Endothelial cell of umbilical vein (primary cell): ENCODE measurements around the gene PRKCD. TPM values are rescaled to one million over a fixed set of nuclear protein-coding genes. Genes with fewer than 3 reads are reported as not detected.

Experiments used
- BruUV-seq: library from RNA; stranded (reverse); fragments of 400-500 nt; replicated peaks from 2 replicates; lab custom pipeline; 2021; lab: Mats Ljungman, UMichigan
- CTCF ChIA-PET: fragments of 300-600, 350-600 bp; sonication (Branson Sonifier 250); formaldehyde crosslinking; loops from one replicate; lab custom pipeline; 2021; ENCODE audit warnings: antibody characterized with exemption, inconsistent platforms; lab: Charles Lee
- POLR2A ChIA-PET: fragments of 300-600, 350-600 bp; sonication (Branson Sonifier 250); formaldehyde crosslinking; loops from one replicate; lab custom pipeline; 2021; ENCODE audit warnings: antibody characterized with exemption, inconsistent platforms; lab: Charles Lee
- DNase-seq: peaks from one replicate; pipeline ENCODE4 v3.0.0-alpha.2; 2011; ENCODE audit warnings: low read depth, low spot score
- FAIRE-seq: peaks from 2 replicates; lab custom pipeline; 2011; peaks lifted over from hg19 to GRCh38; lab: Jason Lieb, UNC
- H2AFZ ChIP-seq: 2 replicates; pipeline ENCODE4 v1.6.0; 2012; ENCODE audit warnings: low read depth, low read length, control low read depth, inconsistent platforms
- H3K27ac ChIP-seq: 2 replicates; pipeline ENCODE4 v1.5.1; 2011; ENCODE audit warnings: low read depth, mild to moderate bottlenecking, control low read depth, low read length, moderate library complexity; ENCODE audit not compliant: insufficient read depth
- H3K27me3 ChIP-seq, 2 experiments: 2 replicates each; pipeline versions ENCODE4 v1.6.0 to v1.6.1; 2011; ENCODE audit warnings: low read length in 2 of 2, mixed read lengths in 1 of 2; ENCODE audit not compliant: control insufficient read depth in 2 of 2, insufficient read depth in 2 of 2
- H3K36me3 ChIP-seq, 2 experiments: 2 replicates in 1 of 2; 3 replicates in 1 of 2; pipeline ENCODE4 v1.5.1; 2011; ENCODE audit warnings: low read length in 2 of 2, mild to moderate bottlenecking in 1 of 2, moderate library complexity in 1 of 2; ENCODE audit not compliant: control insufficient read depth in 2 of 2, insufficient read depth in 2 of 2; ENCODE audit errors: extremely low read depth in 1 of 2
- H3K4me1 ChIP-seq: 3 replicates; pipeline ENCODE4 v1.5.1; 2011; ENCODE audit warnings: mild to moderate bottlenecking, low read length; ENCODE audit not compliant: control insufficient read depth, insufficient read depth; ENCODE audit errors: extremely low read depth
- H3K4me2 ChIP-seq: 2 replicates; pipeline ENCODE4 v1.6.1; 2011; ENCODE audit warnings: low read length, control low read depth, mixed read lengths; ENCODE audit not compliant: insufficient read depth
- H3K4me3 ChIP-seq, 3 experiments: fragments of 200-600 bp in 1 of 3; sonication (generic), shearing (Covaris generic) in 1 of 3; replicated peaks in 1 of 3; 2 replicates each; pipeline ENCODE4 v1.5.1; 2011 to 2016; ENCODE audit warnings: control low read depth in 3 of 3, low read length in 3 of 3, mild to moderate bottlenecking in 2 of 3, inconsistent platforms in 1 of 3, low read depth in 1 of 3, moderate library complexity in 1 of 3; ENCODE audit not compliant: insufficient read depth in 1 of 3
- H3K79me2 ChIP-seq: 2 replicates; pipeline ENCODE4 v1.6.0; 2012; ENCODE audit warnings: low read length, inconsistent platforms; ENCODE audit not compliant: control insufficient read depth, insufficient read depth
- H3K9ac ChIP-seq: replicated peaks from 2 replicates; pipeline ENCODE3; 2011; ENCODE audit warnings: low read length, control low read depth; ENCODE audit not compliant: insufficient read depth; ENCODE audit errors: extremely low read depth
- H3K9me1 ChIP-seq: replicated peaks from 3 replicates; pipeline ENCODE4 v1.6.0; 2011; ENCODE audit warnings: mild to moderate bottlenecking, low read length; ENCODE audit not compliant: control insufficient read depth, insufficient read depth; ENCODE audit errors: extremely low read depth
- H3K9me3 ChIP-seq: replicated peaks from 2 replicates; pipeline ENCODE4 v1.5.1; 2012; ENCODE audit warnings: low read length, inconsistent platforms; ENCODE audit not compliant: control insufficient read depth, insufficient read depth
- H4K20me1 ChIP-seq: replicated peaks from 2 replicates; pipeline ENCODE3; 2011; ENCODE audit warnings: mild to moderate bottlenecking, low read length; ENCODE audit not compliant: control insufficient read depth, insufficient read depth; ENCODE audit errors: extremely low read depth
- CTCF ChIP-seq, 2 donors: IDR thresholded peaks; 1 replicate in 1 of 2; 2 replicates in 1 of 2; pipeline ENCODE4 v1.5.1; 2011; ENCODE audit warnings: low read length in 2 of 2, mild to moderate bottlenecking in 2 of 2, moderate library complexity in 2 of 2, control low read depth in 1 of 2, inconsistent platforms in 1 of 2, low read depth in 1 of 2; ENCODE audit not compliant: insufficient read depth in 1 of 2; ENCODE audit errors: extremely low read depth in 1 of 2
- EZH2 ChIP-seq: IDR thresholded peaks from 2 replicates; pipeline ENCODE4 v1.6.1; 2012; ENCODE audit warnings: borderline replicate concordance, low read depth, mild to moderate bottlenecking, moderate library complexity, low read length, inconsistent platforms; ENCODE audit not compliant: severe bottlenecking
- FOS ChIP-seq: IDR thresholded peaks from 2 replicates; pipeline ENCODE4 v1.6.1; 2011; ENCODE audit warnings: mild to moderate bottlenecking, low read length, moderate library complexity, borderline replicate concordance; ENCODE audit not compliant: insufficient read depth
- GATA2 ChIP-seq: IDR thresholded peaks from 2 replicates; pipeline ENCODE4 v1.7.0; 2011; ENCODE audit warnings: low read depth, mild to moderate bottlenecking, moderate library complexity, mixed read lengths, low read length; ENCODE audit not compliant: insufficient read length, insufficient read depth
- JUN ChIP-seq: IDR thresholded peaks from 2 replicates; pipeline ENCODE4 v1.6.1; 2011; ENCODE audit warnings: borderline replicate concordance, low read depth; ENCODE audit not compliant: insufficient read length, insufficient read depth
- MAX ChIP-seq: IDR thresholded peaks from 2 replicates; pipeline ENCODE4 v1.6.1; 2011; ENCODE audit not compliant: insufficient read depth, insufficient read length
- MYC ChIP-seq: IDR thresholded peaks from one replicate; pipeline ENCODE4 v1.6.1; 2011; ENCODE audit warnings: mild to moderate bottlenecking, low read depth, low read length
- POLR2A ChIP-seq: IDR thresholded peaks from 2 replicates; pipeline ENCODE4 v1.6.1; 2012; ENCODE audit warnings: low read depth, mild to moderate bottlenecking, control low read depth, low read length
- POLR2AphosphoS5 ChIP-seq: IDR thresholded peaks from 2 replicates; pipeline ENCODE4 v1.6.1; 2012; ENCODE audit warnings: low read depth, mild to moderate bottlenecking, control low read depth, low read length, moderate library complexity; ENCODE audit not compliant: insufficient read depth
- dilution Hi-C: fragments of 300-500 bp; cut with MboI; formaldehyde crosslinking; loops from one replicate; pipeline ENCODE4 v1.15.0; 2019; ENCODE audit warnings: low sequenced_read_pairs; ENCODE audit not compliant: extremely low pct_ligation_motif_present
- intact Hi-C: fragments of 100-400 bp; cut with micrococcal nuclease; formaldehyde crosslinking; loops from one replicate; pipeline ENCODE4 v1.10.0; 2022
- polyA plus RNA-seq, 4 experiments: library from polyadenylated mRNA; depleted of rRNA in 3 of 4; stranded (reverse) in 3 of 4; unstranded in 1 of 4; fragments of >200 nt; gene quantifications; 2 replicates each; pipeline versions ENCODE4 v1.2.1 to v1.2.3, GENCODE V29; 2011 to 2012; ENCODE audit warnings: missing spikeins in 1 of 4
- total RNA-seq: library from RNA; stranded (reverse); gene quantifications from 2 replicates; pipeline ENCODE4 v1.2.3, GENCODE V29; 2021

The PRKCD gene
- total and polyA plus RNA-seq, 2 donors (not counting 3 experiments of a cell fraction or from before 2014, with no cell fraction given) = 15.5 to 19.0 TPM

DNA sequence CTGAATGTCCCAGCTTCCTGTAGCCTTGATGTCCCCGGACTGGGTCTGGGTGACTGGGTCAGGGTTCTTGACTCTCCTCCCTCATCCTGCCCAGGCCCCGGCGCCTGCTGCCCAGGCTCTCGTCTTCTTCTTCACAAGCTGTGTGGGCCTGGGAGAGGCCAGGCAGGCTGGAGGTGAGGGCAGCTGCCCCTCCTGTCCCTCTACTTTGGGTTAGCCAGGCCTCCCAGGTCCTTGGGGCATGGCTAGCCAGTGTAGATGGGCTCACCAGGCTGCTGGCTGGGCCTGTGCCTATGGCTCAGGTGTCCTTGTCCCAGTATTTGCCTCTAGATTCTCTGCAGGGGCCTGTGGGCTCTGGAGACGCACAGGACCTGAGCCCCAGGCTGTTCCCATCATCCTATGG is 63.0 kb downstream of the PRKCD start:
- POLR2A ChIA-PET = no interaction called here

More for the DNA sequence above, 63.0 kb downstream of the PRKCD start:
- Histone ChIP-seq H3K36me3 (peaks cover 41 to 51% of the 10 kb centered on the region in 2 experiments), H3K9ac (no peak overlapping the region), H3K9me3 (no peaks in the 10 kb centered on the region), H3K4me1 (no peaks in the 10 kb centered on the region), H4K20me1 (no peaks in the 10 kb centered on the region), H3K4me3 (no peak overlapping the region), H2AFZ (no peak overlapping the region), H3K4me2 (no peak overlapping the region), H3K27me3 (no peaks in the 10 kb centered on the region), H3K27ac (no peak overlapping the region), H3K9me1 (no peaks in the 10 kb centered on the region), H3K79me2 (peaks cover 2% of the 10 kb centered on the region)
- no peak for FAIRE-seq
- BruUV-seq = no TSS peak
- no peak for TF ChIP-seq POLR2AphosphoS5
- no peak for TF ChIP-seq FOS
- no peak for TF ChIP-seq EZH2
- TF ChIP-seq CTCF (IDR thresholded peaks at IDR 0.05; ENCODE audit: extremely low read depth in 1 of 2, insufficient read depth in 1 of 2, low read depth in 1 of 2, low read length in 2 of 2) = no peak
- TF ChIP-seq MAX = no peak
- TF ChIP-seq POLR2A = no peak
- no peak for TF ChIP-seq JUN
- no peak for TF ChIP-seq MYC
- TF ChIP-seq GATA2 = no peak
- DNase-seq = no peak
- intact Hi-C loops = loop anchor here (5.0 kb wide), 1 partner anchor 73 kb away; no protein-coding TSS in a partner anchor
- CTCF ChIA-PET = no interaction called here
- dilution Hi-C loops = no loop called here
